Subcutaneous adipose tissue (tissue), 4 donors: ENCODE results near the gene SLC4A9. TPM values are rescaled to one million over a fixed set of nuclear protein-coding genes. Genes with fewer than 3 reads are reported as not detected.

ENCODE experiments used
- CTCF ChIP-seq: fragments of 450-650 bp; IDR thresholded peaks from one replicate; pipeline ENCODE4 v1.5.1; 2016; ENCODE audit warnings: low read depth, mild to moderate bottlenecking, control low read depth, antibody characterized with exemption, moderate library complexity
- total RNA-seq, 4 donors: library from RNA; depleted of rRNA; stranded (reverse); fragments of >200 nt; gene quantifications; one replicate each; pipeline ENCODE4 v1.1.0, GENCODE V29; 2016

The SLC4A9 gene
- total RNA-seq, 4 donors from 2014 or later, result 0.17 to 0.22 TPM; not detected in 2

- TF ChIP-seq CTCF, result no peak
These were observed 41.6 kb downstream of the SLC4A9 start, which contains the start of gene ANKHD1 for GRCh38 chr5:140401362-140402257. Gene ANKHD1 (plus strand): TSS chr5:140401833. CDS start chr5:140401968, 135 bp downstream.

GRCh38 chr5:140402258-140403074 is 42.5 kb downstream of the SLC4A9 start:
- no peak for TF ChIP-seq CTCF

GRCh38 chr5:140403613-140404012 is 43.6 kb downstream of the SLC4A9 start:
- no peak for TF ChIP-seq CTCF

- TF ChIP-seq CTCF, result no peak
These were observed 48.8 kb downstream of the SLC4A9 start for GRCh38 chr5:140408750-140409241.

GRCh38 chr5:140413230-140413629 is 53.2 kb downstream of the SLC4A9 start:
- TF ChIP-seq CTCF, result no peak

GRCh38 chr5:140417235-140417634 is 57.2 kb downstream of the SLC4A9 start:
- TF ChIP-seq CTCF, result no peak
